Testis (tissue), 3 donors: ENCODE measurements around the gene FLYWCH1. TPM values are rescaled to one million over a fixed set of nuclear protein-coding genes. Genes with fewer than 3 reads are reported as not detected.
A peak's percentile ranks its signal among the peaks of the same experiment; 100 is the strongest.

Experiments used
- DNase-seq: peaks from one replicate; pipeline ENCODE4 v3.0.0-alpha.2; 2019
- H3K27ac ChIP-seq, 2 donors: fragments of 200-600 bp; sonication (generic); one replicate each; pipeline ENCODE4 v1.5.1; 2019
- H3K27me3 ChIP-seq: fragments of 200-600 bp; sonication (generic); one replicate; pipeline ENCODE4 v1.5.1; 2019
- H3K36me3 ChIP-seq: fragments of 200-600 bp; sonication (generic); one replicate; pipeline ENCODE4 v1.5.1; 2017; ENCODE audit warnings: low read depth; ENCODE audit errors: missing control alignments
- H3K4me1 ChIP-seq: fragments of 200-600 bp; sonication (generic); one replicate; pipeline ENCODE4 v1.5.1; 2019
- H3K4me3 ChIP-seq, 2 donors: fragments of 200-600 bp; sonication (generic); one replicate each; pipeline ENCODE4 v1.5.1; 2017 to 2019
- H3K9me3 ChIP-seq: fragments of 200-600 bp; sonication (generic); one replicate; pipeline ENCODE4 v1.5.1; 2017
- POLR2A ChIP-seq: fragments of 450-650 bp; IDR thresholded peaks from one replicate; pipeline ENCODE4 v1.6.1; 2017; ENCODE audit warnings: antibody characterized with exemption, mild to moderate bottlenecking, moderate library complexity
- WGBS, 2 donors: methylation state at CpG; one replicate each; pipeline ENCODE4 v1.1.5; 2018; 5-methylcytosine and 5-hydroxymethylcytosine counted together
- intact Hi-C: fragments of 100-400 bp; cut with DNase I; formaldehyde crosslinking; loops from one replicate; pipeline ENCODE4 v1.15.1; 2023; ENCODE audit warnings: low total_unique reads
- polyA plus RNA-seq: library from polyadenylated mRNA; stranded (reverse); fragments of 350-450 nt; fragmentation: Illumina TruSeq; extraction: RNeasy Lipid Tissue Mini Kit (QIAGEN cat#74804); gene quantifications from one replicate; pipeline ENCODE4 v1.2.3, GENCODE V29; 2014; ENCODE audit warnings: low read depth, low replicate concordance; ENCODE audit not compliant: insufficient read depth
- total RNA-seq, 2 donors: library from RNA; depleted of rRNA; stranded (reverse); fragments of >200 nt; gene quantifications; one replicate each; pipeline ENCODE4 v1.2.3, GENCODE V29; 2016
- TF ChIP-seq, protein P1 (sequence below), 3 experiments: fragments of 450-650 bp in 2 of 3; fragments of 200-600 bp in 1 of 3; sonication (generic) in 1 of 3; IDR thresholded peaks; one replicate each; pipeline ENCODE4 v1.5.1; 2016 to 2019; ENCODE audit warnings: antibody characterized with exemption in 3 of 3, mild to moderate bottlenecking in 2 of 3, moderate library complexity in 1 of 3

The FLYWCH1 gene
- total and polyA plus RNA-seq, 3 donors from 2014 or later = 12.5 to 31.0 (median 26.7) TPM

DNA sequence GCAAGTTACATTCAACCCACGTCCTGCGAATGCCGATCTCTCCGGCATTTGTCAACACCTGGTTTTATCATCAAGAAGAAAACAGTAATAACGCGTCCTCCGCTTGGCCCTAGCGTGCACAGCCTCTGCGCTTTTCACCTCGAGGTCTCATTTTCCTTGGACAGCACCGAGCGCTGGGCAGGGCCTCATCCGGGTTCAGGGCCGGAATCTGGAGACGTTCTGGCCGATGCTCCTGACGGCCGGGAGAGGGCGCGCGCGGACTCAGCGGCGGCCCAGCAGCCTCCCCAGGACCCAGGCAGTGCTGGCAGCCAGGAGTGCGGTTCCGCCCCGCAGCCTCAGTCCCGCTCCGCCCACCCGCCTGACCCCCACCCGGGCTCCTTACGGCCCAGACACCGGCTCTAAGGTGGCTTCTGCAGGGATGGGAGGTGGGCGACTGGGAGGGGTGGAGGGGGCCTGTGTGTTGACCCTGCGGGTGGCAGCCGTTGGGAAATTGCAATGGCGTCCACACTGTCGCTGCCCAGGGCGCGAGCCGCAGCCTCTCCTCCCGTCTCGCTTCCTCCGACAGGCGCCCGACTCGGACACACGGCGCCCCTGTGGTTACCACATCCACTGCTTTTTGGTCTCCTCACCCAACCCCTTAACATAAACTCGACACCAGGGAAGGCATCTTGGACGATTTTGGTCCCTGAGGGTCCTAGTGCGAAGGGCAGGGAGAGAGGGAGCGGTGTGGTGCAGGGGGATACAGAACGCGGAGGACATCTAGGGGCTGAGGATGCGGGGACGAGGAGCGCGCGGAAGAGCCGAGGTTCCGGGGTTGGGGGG lies 7.4 kb upstream of the FLYWCH1 start:
- Histone ChIP-seq H3K4me1 (peaks cover 14% of the 10 kb centered on the region), H3K27me3 (no peaks in the 10 kb centered on the region), H3K27ac (peak overlapping the region; percentile 84 to 86), H3K9me3 (no peaks in the 10 kb centered on the region), H3K36me3 (no peaks in the 10 kb centered on the region), H3K4me3 (peak overlapping the region; percentile 67 to 78)
- intact Hi-C loops = no loop called here
- TF ChIP-seq, protein P1, sequence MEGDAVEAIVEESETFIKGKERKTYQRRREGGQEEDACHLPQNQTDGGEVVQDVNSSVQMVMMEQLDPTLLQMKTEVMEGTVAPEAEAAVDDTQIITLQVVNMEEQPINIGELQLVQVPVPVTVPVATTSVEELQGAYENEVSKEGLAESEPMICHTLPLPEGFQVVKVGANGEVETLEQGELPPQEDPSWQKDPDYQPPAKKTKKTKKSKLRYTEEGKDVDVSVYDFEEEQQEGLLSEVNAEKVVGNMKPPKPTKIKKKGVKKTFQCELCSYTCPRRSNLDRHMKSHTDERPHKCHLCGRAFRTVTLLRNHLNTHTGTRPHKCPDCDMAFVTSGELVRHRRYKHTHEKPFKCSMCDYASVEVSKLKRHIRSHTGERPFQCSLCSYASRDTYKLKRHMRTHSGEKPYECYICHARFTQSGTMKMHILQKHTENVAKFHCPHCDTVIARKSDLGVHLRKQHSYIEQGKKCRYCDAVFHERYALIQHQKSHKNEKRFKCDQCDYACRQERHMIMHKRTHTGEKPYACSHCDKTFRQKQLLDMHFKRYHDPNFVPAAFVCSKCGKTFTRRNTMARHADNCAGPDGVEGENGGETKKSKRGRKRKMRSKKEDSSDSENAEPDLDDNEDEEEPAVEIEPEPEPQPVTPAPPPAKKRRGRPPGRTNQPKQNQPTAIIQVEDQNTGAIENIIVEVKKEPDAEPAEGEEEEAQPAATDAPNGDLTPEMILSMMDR (IDR thresholded peaks at IDR 0.05) = peak; percentile 88 to 89 (median 89)
- no peak for TF ChIP-seq POLR2A
- 0% methylated on average over 18 to 62 of the region's 62 CpGs for WGBS, 2 donors
- peak; percentile 91 for DNase-seq

DNA sequence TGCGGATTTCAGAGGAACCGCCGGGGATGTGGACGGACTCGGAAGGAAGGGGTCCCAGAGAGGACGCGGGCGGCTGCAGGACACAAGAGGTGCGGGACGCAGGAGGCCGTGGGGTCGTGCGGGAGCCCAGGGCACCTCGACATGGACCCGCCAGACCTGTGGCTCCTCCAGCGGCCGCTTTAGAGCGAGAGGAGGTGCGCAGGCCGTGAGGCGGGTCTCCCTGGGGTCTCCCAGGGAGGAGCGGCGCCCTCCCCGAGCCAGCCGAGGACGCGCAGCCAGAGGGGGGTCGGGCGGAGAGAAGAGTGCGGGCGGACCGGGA lies 6.8 kb upstream of the FLYWCH1 start:
- Histone ChIP-seq H3K4me1 (peaks cover 14% of the 10 kb centered on the region), H3K27me3 (no peaks in the 10 kb centered on the region), H3K36me3 (no peaks in the 10 kb centered on the region), H3K9me3 (no peaks in the 10 kb centered on the region), H3K4me3 (peak overlapping the region; percentile 67 to 78), H3K27ac (peak overlapping the region; percentile 84 to 86)
- intact Hi-C loops = no loop called here
- TF ChIP-seq, protein P1 (IDR thresholded peaks at IDR 0.05) = no peak
- TF ChIP-seq POLR2A = no peak
- DNase-seq = no peak
- WGBS, 2 donors = 2% methylated on average over 28 of the region's 32 CpGs; no CpG with 5 or more reads in 1 of the 2 donors

DNA sequence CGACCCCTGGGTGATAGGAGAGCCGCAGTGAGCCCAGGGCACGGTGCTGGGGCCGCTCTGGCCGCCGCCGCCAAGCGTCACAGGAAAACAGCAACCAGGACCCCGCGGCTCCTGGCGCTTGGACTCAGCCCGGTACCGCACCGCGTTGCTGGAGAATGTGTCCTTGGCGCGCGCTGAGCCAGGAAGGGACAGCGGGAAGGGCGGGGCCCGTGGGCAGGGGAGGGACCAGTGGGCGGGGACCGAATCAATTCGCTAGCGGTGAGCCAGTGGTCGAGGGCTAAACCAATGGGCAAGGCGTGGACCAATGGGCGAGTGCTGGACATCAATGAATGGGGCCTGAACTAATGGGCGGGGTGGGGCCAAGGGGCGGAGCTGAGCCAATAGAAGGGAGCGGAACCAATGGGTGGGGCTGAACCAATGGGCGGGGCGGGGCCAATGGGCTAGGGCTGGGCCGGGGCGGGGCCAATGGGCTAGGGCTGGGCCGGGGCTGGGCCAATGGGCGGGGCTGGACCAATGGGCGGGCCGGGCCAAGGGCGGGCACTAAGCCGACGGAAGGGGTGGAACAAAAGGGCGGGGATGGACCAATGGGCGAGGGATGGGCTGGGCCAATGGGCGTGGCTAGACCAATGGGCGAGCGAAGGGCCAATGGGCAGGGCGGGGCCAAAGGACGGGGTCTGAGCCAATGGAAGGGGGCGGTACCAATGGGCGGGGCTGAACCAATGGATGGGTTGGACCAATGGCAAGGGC lies 6.3 kb upstream of the FLYWCH1 start:
- peak; percentile 60 for TF ChIP-seq POLR2A
- TF ChIP-seq, protein P1 (IDR thresholded peaks at IDR 0.05) = no peak
- Histone ChIP-seq H3K9me3 (no peaks in the 10 kb centered on the region), H3K36me3 (no peaks in the 10 kb centered on the region), H3K27me3 (no peaks in the 10 kb centered on the region), H3K4me1 (peaks cover 14% of the 10 kb centered on the region), H3K4me3 (peak overlapping the region; percentile 67 to 78), H3K27ac (peak overlapping the region; percentile 84 to 86)
- peak; percentile 100 for DNase-seq
- intact Hi-C loops = no loop called here
- 1% methylated on average over 21 to 44 of the region's 51 CpGs for WGBS, 2 donors

DNA sequence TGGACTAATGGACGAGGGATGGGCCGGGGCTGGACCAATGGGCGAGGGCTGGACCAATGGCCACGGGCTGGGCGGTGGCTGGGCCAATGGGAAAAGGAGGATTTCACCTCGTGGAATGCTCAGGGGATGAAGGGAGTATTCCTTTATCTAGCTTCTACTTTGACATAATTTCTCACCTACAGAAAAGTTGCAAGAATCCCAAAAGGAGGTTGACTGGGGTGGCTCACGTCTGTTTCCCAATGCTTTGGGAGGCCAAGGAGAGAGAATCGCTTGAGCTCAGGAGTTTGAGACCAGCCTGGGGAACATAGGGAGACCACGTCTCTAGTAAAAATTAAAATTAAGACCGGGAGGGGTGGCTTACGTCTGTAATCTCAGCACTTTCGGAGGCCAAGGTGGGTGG lies 5.7 kb upstream of the FLYWCH1 start:
- intact Hi-C loops = no loop called here
- 17 to 34% methylated on average over 11 to 12 of the region's 12 CpGs for WGBS, 2 donors
- TF ChIP-seq, protein P1 (IDR thresholded peaks at IDR 0.05) = no peak
- no peak for TF ChIP-seq POLR2A
- no peak for DNase-seq
- H3K36me3 ChIP-seq = no peaks in the 10 kb centered on the region
- no peaks in the 10 kb centered on the region for H3K27me3 ChIP-seq
- no peak overlapping the region for H3K4me3 ChIP-seq
- peak overlapping the region in 1 of 2 donors; percentile 64 for H3K27ac ChIP-seq
- peaks cover 14% of the 10 kb centered on the region for H3K4me1 ChIP-seq
- H3K9me3 ChIP-seq = no peaks in the 10 kb centered on the region
